Kidney epithelial cell (primary cell): Measurements from ENCODE around the gene MLX. TPM values are rescaled to one million over a fixed set of nuclear protein-coding genes. Genes with fewer than 3 reads are reported as not detected.

Source experiments
- DNase-seq: peaks from one replicate; pipeline ENCODE4 v3.0.0-alpha.2; 2010; ENCODE audit warnings: low read depth
- H3K27me3 ChIP-seq: 2 replicates; pipeline ENCODE4 v1.6.0; 2011; ENCODE audit warnings: low read length; ENCODE audit not compliant: control insufficient read depth, insufficient read depth
- H3K36me3 ChIP-seq: 2 replicates; pipeline ENCODE4 v1.5.1; 2011; ENCODE audit warnings: low read length; ENCODE audit not compliant: control insufficient read depth, insufficient read depth
- H3K4me3 ChIP-seq: 2 replicates; pipeline ENCODE4 v1.5.1; 2011; ENCODE audit warnings: low read depth, mild to moderate bottlenecking, control low read depth, low read length
- CTCF ChIP-seq: IDR thresholded peaks from 2 replicates; pipeline ENCODE4 v1.5.1; 2011; ENCODE audit warnings: mild to moderate bottlenecking, moderate library complexity, low read length, control low read depth, inconsistent platforms; ENCODE audit not compliant: insufficient read depth, poor library complexity, severe bottlenecking
- total RNA-seq: library from RNA; depleted of rRNA; stranded (reverse); fragments of >200 nt; gene quantifications from 2 replicates; pipeline ENCODE4 v1.2.3, GENCODE V29; 2015

MLX gene
- total RNA-seq, 1 donor from 2014 or later, result 35.9 TPM

GRCh38 chr17:42560246-42560645, 6.7 kb upstream of the MLX start:
- Histone ChIP-seq H3K36me3 (peaks cover 2% of the 10 kb centered on the region), H3K27me3 (no peaks in the 10 kb centered on the region), H3K4me3 (no peak overlapping the region)
- DNase-seq, result no peak
- TF ChIP-seq CTCF, result no peak

- Histone ChIP-seq H3K27me3 (no peaks in the 10 kb centered on the region), H3K36me3 (peaks cover 3% of the 10 kb centered on the region), H3K4me3 (peak within 1 kb of the TSS; percentile 95)
- peak; percentile 88 for DNase-seq
- TF ChIP-seq CTCF, result no peak
These were observed 5.0 kb upstream of the MLX start, which contains the start of gene COASY for GRCh38 chr17:42561897-42562387. Gene COASY, plus strand, starts transcription at chr17:42562148. Its CDS starts 475 bp downstream, at chr17:42562623.

GRCh38 chr17:42562388-42563142, 4.3 kb upstream of the MLX start:
- DNase-seq, result no peak
- peak overlapping the region; percentile 95 for H3K4me3 ChIP-seq
- TF ChIP-seq CTCF, result no peak
- no peaks in the 10 kb centered on the region for H3K27me3 ChIP-seq
- H3K36me3 ChIP-seq, result peaks cover 3% of the 10 kb centered on the region

- H3K36me3 ChIP-seq, result peaks cover 3% of the 10 kb centered on the region
- DNase-seq, result no peak
- H3K27me3 ChIP-seq, result no peaks in the 10 kb centered on the region
- peak overlapping the region; percentile 95 for H3K4me3 ChIP-seq
- no peak for TF ChIP-seq CTCF
These were observed 3.8 kb upstream of the MLX start for GRCh38 chr17:42563143-42563509.

- Histone ChIP-seq H3K4me3 (peak overlapping the region; percentile 95), H3K27me3 (no peaks in the 10 kb centered on the region), H3K36me3 (peaks cover 3% of the 10 kb centered on the region)
- TF ChIP-seq CTCF, result no peak
- no peak for DNase-seq
These were observed 3.4 kb upstream of the MLX start for GRCh38 chr17:42563543-42563942.

GRCh38 chr17:42563950-42564349, 3.0 kb upstream of the MLX start:
- TF ChIP-seq CTCF, result no peak
- Histone ChIP-seq H3K27me3 (no peaks in the 10 kb centered on the region), H3K4me3 (no peak overlapping the region), H3K36me3 (peaks cover 3% of the 10 kb centered on the region)
- no peak for DNase-seq
